ENCODE measurements around the gene KLHL30. TPM values are rescaled to one million over a fixed set of nuclear protein-coding genes. Genes with fewer than 3 reads are reported as not detected.

KLHL30 gene
- total RNA-seq, 2 donors from 2014 or later = not detected

- 90 to 96% methylated on average over 15 to 23 of the region's 23 CpGs for WGBS, 2 experiments (ENCODE audit: insufficient coverage in 1 of 2, insufficient read length in 1 of 2)
- no peak for TF ChIP-seq CTCF (conservative IDR thresholded peaks at IDR 0.05)
Measured at GRCh38 chr2:238132463-238133450, 5.7 kb upstream of the KLHL30 start.

GRCh38 chr2:238133499-238134392 is 4.7 kb upstream of the KLHL30 start:
- Mint-ChIP-seq H3K4me3 (no peak overlapping the region), H3K4me1 (no peaks in the 10 kb centered on the region), H3K27ac (no peak overlapping the region), H3K27me3 (ENCODE audit: insufficient read depth) (no peaks in the 10 kb centered on the region), H3K9me3 (no peaks in the 10 kb centered on the region), H3K36me3 (ENCODE audit: low read depth) (no peaks in the 10 kb centered on the region)
- 85 to 87% methylated on average over 8 to 14 of the region's 14 CpGs for WGBS, 2 experiments (ENCODE audit: insufficient coverage in 1 of 2, insufficient read length in 1 of 2)
- no peak overlapping the region for H3K27ac ChIP-seq (ENCODE audit: low read depth, low read length)
- no peaks in the 10 kb centered on the region for H3K36me3 ChIP-seq (ENCODE audit: control insufficient read depth, insufficient read depth, low read length)
- H3K4me1 ChIP-seq (ENCODE audit: control insufficient read depth, insufficient read depth, low read length) = no peaks in the 10 kb centered on the region
- no peak for DNase-seq
- no peak overlapping the region for H3K4me3 ChIP-seq (ENCODE audit: low read length)
- peak; percentile 52 for TF ChIP-seq CTCF (conservative IDR thresholded peaks at IDR 0.05)
- H3K27me3 ChIP-seq (ENCODE audit: control insufficient read depth, insufficient read depth, low read length, poor library complexity, severe bottlenecking) = no peaks in the 10 kb centered on the region
- H3K9ac ChIP-seq (ENCODE audit: extremely low read depth, low read length, poor library complexity, severe bottlenecking) = no peak overlapping the region
- no peaks in the 10 kb centered on the region for H3K9me3 ChIP-seq (ENCODE audit: control insufficient read depth, low read length)

More at GRCh38 chr2:238132463-238133450, 5.7 kb upstream of the KLHL30 start:
- H3K27ac ChIP-seq (ENCODE audit: low read depth, low read length) = no peak overlapping the region
- no peaks in the 10 kb centered on the region for H3K9me3 ChIP-seq (ENCODE audit: control insufficient read depth, low read length)
- Mint-ChIP-seq H3K27ac (no peak overlapping the region), H3K9me3 (no peaks in the 10 kb centered on the region), H3K36me3 (ENCODE audit: low read depth) (no peaks in the 10 kb centered on the region), H3K27me3 (ENCODE audit: insufficient read depth) (no peaks in the 10 kb centered on the region), H3K4me1 (no peaks in the 10 kb centered on the region), H3K4me3 (no peak overlapping the region)
- H3K27me3 ChIP-seq (ENCODE audit: control insufficient read depth, insufficient read depth, low read length, poor library complexity, severe bottlenecking) = no peaks in the 10 kb centered on the region
- H3K36me3 ChIP-seq (ENCODE audit: control insufficient read depth, insufficient read depth, low read length) = no peaks in the 10 kb centered on the region
- DNase-seq = no peak
- no peaks in the 10 kb centered on the region for H3K4me1 ChIP-seq (ENCODE audit: control insufficient read depth, insufficient read depth, low read length)
- no peak overlapping the region for H3K4me3 ChIP-seq (ENCODE audit: low read length)
- H3K9ac ChIP-seq (ENCODE audit: extremely low read depth, low read length, poor library complexity, severe bottlenecking) = no peak overlapping the region

GRCh38 chr2:238134393-238134785 is 4.1 kb upstream of the KLHL30 start:
- Histone ChIP-seq H3K36me3 (ENCODE audit: control insufficient read depth, insufficient read depth, low read length) (no peaks in the 10 kb centered on the region), H3K27ac (ENCODE audit: low read depth, low read length) (no peak overlapping the region), H3K9ac (ENCODE audit: extremely low read depth, low read length, poor library complexity, severe bottlenecking) (no peak overlapping the region), H3K4me3 (ENCODE audit: low read length) (no peak overlapping the region), H3K4me1 (ENCODE audit: control insufficient read depth, insufficient read depth, low read length) (no peaks in the 10 kb centered on the region), H3K9me3 (ENCODE audit: control insufficient read depth, low read length) (no peaks in the 10 kb centered on the region), H3K27me3 (ENCODE audit: control insufficient read depth, insufficient read depth, low read length, poor library complexity, severe bottlenecking) (no peaks in the 10 kb centered on the region)
- Mint-ChIP-seq H3K4me3 (no peak overlapping the region), H3K27ac (no peak overlapping the region), H3K27me3 (ENCODE audit: insufficient read depth) (no peaks in the 10 kb centered on the region), H3K9me3 (no peaks in the 10 kb centered on the region), H3K36me3 (ENCODE audit: low read depth) (no peaks in the 10 kb centered on the region), H3K4me1 (no peaks in the 10 kb centered on the region)
- TF ChIP-seq CTCF (conservative IDR thresholded peaks at IDR 0.05) = no peak
- DNase-seq = no peak
- WGBS, 2 experiments (ENCODE audit: insufficient coverage in 1 of 2, insufficient read length in 1 of 2) = 89 to 94% methylated on average over 9 to 11 of the region's 11 CpGs

All from endodermal cell (in vitro differentiated cells).